Ecto neural progenitor cell (in vitro differentiated cells): ENCODE data around the gene NOX3.
"Not testable (repeated sequence)": the region's sequence is repeated elsewhere in the genome, so short reads cannot be mapped to it uniquely, and the experiment has no call there.

Experiments
- DNase-seq: peaks from one replicate; pipeline ENCODE4 v3.0.0-alpha.2; 2018; ENCODE audit warnings: low spot score

The NOX3 gene

DNA sequence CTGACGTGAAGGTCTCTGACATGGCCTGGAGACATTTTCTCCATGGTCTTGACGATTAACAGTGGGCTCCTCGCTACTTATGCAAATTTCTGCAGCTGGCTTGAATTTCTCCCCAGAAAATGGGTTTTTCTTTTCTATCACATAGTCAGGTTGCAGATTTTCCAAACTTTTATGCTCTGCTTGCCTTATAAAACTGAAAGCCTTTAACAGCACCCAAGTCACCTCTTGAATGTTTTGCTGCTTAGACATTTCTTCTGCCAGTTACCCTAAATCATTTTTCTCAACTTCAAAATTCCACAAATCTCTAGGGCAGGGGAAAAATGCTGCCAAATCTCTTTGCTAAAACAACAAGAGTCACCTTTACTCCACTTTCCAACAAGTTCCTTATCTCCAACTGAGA is 12.9 kb upstream of the NOX3 start:
- not testable (repeated sequence) for DNase-seq

DNA sequence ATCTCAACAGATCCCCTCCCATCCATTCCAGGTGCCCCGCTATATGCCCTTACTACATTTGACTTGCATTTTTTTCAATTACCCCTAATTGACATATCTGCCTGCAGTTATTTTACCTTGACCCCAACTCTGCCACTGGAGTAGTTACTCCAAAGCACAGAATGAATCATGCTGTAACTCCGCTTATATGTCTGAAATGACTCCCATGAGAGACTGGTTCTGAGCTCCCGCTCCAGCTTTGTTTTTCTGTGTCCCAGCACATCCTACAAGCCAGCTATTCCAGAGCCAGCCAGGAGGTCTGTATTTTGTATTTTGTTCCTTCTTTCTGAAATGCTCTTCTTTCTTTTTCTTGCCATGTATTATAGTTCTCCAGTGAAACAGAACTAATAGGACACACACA is 10.9 kb upstream of the NOX3 start:
- DNase-seq, result no peak

DNA sequence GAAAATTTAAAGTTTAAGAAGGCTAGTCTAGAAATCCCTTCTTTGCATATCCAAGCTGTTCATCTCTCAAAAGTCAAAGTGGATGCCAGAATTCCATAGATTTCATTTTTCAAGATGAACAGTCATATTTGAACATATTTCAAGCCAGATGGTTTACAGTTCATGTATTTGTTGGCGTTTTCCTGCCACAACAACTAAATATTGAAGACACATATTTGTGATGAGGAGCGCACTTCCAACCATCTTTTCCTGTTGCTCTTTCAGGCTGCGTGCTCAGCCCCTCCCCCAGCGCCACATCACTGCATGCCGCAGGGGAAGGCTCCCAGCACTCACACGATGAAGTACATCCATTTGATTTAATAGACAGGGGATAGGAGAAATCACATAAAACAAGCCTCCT is 5.9 kb upstream of the NOX3 start:
- no peak for DNase-seq

DNA sequence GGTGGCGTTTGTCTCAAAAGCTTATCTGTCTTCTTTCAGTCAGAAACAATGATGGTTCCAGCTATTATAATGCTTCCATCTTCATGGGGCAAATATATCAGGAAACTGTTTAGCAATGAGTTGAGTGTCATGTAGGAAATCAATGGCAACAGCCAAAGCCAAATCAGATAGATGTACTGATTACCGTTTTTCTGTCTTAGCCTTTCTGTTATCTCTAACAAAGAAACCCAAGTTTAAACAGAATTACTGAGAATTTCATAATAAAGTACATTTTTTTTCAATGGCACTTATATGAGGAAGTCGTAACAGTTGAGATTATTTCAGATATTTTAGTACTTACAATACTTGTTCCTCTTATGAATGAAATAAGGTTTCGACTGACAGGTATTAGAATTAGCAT is 1.2 kb downstream of the NOX3 start:
- DNase-seq, result no peak

DNA sequence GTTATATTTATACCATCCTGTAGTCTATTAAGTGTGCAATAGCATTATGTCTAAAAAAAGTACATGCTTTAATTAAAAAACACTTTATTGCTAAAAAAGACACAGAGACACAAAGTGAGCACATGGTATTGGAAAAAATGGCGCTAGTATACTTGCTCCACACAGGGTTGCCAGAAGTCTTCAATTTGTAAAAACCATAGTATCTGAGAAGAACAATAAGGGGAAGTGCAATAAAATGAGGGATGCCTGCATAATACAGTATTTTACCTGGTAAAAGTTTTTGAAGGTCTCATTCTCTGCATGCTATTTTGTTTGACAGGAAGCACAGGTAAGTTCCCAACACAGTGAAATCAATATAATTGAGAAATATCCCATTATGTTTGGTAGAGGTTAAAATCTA is 1.6 kb downstream of the NOX3 start:
- no peak for DNase-seq

DNA sequence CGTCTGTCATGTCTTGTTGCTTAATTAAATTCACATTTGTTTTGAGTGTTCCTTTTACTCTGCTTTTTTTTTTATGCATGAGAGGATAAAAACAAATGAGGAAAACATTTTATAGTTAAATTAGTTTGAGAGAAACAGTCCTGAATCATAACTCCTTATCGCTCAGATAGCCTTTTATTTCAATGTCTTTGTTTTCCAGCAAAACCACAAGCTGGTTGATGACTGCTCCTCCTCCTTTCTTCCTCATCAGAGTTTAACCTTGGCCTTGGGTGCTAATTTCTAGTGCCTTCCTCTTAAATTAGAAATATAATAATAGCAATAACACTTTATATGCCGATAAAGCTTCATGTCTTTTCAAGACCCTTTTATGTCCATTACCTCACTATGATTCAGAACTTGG is 3.1 kb downstream of the NOX3 start:
- DNase-seq, result no peak

DNA sequence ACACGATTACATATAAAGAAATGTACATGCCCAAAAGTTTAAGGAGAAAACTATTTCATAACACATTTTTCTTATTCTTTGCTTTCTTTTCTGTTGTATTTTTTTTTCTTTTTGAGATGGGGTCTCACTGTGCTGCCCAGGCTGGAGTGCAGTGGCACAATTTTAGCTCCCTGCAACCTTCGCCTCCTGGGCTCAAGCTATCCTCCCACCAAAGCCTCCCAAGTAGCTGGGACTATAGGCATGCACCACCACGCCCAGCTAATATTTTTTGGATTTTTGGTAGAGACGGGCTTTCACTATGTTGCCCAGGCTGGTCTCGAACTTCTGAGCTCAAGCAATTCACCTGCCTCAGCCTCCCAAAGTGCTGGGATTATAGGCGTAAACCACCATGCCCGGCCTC is 4.1 kb downstream of the NOX3 start:
- not testable (repeated sequence) for DNase-seq

DNA sequence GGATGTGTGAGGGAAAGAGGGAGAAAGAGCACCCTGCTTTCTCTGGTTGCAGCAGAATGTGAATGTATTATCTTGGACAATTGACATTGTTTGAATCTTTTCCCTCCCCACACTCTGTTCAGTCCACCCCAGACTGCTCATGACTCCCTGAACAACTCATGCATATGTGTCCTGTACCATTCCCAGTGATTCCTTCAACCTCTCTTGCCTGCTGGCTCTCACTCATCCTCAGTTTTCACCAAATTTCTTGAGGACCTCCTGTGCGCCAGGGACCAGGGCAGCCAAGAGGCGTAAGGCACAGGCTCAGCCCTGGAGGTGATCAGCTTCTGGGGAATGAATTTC is 5.4 kb downstream of the NOX3 start:
- no peak for DNase-seq

DNA sequence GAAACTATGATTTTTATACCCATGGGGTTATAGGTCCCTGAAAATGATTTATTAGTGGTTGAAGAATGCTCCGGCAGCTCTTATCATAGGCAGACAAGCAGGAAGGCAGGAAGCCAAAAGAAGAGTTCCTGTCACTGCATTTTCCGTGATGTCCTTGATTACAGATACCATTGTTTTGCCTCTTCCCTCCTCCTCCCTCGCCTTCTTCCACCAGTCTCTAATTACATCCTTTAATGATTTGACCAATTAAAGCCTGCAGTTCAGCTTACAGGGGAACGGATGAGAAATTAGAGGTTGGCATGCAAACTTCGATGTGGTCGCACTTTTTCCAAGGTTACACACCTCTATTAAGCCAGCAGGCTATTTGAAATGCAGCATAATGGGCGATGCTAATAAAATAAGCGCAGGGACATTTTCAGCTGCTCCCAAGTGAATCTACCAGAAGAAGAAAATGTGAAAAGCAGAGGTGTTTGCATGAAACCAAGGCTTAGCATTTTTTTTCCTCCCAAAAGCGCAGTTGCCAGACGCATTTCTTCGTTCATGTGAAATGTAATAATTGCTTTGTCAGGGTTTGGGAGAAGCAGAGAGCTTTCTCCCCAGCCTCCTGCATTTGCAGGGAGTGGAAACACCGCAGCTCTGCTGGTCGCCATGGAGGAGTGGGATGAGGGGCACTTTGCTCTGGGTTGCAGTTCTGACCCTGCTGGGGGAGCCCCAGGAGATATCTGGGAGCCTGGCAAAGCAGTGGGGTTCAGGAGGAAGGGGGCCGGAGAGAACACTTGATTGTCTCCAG is 6.0 kb downstream of the NOX3 start:
- DNase-seq, result no peak

DNA sequence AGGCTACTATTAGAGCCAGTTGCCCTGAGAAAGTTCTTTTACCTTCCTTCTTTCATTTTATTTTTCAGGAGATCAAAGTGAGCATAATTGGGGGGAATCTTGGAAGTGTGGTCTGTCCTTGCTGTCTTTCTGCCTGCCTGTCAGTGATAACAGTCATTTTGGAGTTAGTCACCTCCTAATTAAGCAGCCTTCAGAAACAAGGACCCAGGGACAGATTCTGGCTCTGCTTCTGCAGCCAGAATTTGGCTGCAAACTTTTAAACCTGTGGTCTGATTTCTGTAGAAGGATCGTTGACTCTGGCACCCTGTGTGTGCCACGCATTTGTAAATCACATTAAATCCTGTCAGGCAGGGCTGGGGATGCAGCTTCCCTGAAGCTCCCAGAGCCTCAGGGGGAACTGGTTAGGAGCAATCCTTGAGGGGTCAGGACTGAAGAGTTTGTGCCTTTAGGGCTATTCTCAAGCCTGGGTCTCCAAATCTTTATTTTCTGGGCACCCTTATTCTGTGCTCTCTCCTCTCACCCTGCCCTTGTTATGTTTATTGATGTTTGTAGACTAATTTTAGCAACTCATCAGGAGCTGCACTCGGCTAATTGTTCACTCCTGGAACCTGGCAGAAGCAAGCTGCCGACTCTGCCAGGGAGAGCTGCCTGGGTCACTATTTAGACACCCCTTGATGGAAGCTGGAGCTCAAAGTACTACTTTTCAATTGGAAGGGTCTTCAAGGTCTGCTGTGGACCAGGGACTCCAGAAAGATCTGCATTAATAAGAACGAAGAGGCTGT is 6.8 kb downstream of the NOX3 start:
- DNase-seq, result no peak

DNA sequence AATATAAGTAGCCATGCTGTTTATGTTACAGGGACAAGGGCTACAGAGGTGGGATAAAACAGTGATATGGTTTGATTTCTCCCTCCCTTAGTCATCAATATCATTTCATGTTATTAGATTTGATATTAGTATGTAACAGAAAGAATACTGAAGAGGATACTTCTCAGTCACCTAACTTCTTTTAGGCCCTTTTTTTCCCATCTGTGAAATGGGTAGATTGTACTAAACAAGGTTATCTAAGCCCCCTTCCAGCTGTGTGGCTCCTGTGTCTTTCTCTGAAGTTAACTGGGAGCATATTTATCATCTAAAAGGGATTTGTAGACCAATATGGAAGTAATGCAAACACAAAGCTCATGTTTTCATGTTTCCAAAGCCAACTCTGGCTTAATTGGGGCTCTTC is 7.7 kb downstream of the NOX3 start:
- DNase-seq, result no peak

DNA sequence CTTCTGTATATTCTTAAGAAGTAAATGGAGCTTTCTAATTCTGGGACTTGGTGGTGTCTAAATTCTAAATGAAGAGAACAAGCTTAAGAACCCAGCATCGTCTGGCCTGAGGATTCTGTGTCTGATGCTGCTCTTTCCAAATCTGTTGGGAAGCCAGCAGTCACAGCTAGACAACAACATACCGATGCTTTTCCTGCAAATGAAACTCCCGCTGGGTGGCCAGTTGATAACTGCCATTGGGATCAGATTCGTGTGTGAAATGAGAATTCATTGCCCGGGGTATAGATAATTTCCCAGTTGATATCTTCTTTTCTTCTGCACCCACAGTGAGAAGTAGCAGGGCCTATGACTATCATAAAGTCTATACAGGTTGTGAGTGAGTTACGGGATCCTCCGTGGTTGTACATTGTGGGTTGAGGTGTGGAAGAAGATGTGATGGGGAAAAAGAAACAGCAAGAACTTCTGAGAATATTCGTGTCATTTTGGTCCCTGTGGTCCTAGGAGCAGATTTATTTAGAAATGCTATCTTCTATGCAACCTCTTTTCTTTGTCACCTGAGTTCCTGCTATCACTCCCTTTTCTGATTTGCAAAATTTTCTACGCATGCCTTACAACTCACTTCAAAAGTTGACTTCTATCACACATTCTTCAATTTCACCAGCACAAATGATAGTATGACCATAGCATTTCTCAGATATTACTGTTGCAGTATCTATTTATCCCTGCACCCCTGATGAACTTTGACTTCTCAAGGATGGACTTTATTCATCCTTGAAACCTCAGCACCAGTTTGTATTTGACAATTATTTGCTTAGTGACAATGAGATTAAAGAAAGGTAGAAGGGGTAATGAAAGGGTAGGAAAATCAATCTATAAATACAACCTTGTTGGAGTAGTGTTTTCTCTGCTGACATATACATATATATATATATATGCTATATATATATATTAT is 10.4 kb downstream of the NOX3 start:
- no peak for DNase-seq

DNA sequence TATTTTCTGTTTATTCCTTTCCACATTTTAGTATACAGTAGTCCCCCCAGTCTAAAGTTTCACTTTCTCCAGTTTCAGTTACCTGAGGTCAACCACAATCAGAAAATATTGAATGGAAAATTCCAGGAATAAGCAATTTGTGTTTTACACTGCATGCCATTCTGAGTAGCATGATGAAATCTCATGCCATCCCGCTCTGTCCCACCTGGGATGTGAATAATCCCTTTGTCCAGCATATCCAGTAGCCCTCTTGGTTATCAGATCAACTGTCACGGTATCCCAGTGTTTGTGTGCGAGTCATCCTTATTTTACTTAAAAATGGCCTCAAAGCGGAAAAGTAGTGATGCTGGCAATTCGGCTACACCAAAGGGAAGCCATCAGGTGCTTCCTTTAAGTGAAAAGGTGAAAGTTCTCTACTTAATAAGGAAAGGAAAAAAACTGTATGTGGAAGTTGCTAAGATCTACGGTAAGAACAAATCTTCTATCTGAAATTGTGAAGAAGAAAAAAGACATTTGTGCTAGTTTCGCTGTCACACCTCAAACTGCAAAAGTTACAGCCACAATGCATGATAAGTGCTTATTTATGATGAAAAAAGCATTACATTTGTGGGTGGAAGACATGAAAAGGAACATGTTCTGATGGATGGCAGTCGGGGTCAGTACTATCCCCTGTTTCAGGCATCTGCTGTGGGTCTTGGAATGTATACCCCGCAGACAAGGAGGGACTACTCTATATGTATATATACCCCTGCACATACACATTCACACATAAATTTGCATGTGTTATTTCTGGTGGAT is 11.3 kb downstream of the NOX3 start:
- DNase-seq, result no peak

DNA sequence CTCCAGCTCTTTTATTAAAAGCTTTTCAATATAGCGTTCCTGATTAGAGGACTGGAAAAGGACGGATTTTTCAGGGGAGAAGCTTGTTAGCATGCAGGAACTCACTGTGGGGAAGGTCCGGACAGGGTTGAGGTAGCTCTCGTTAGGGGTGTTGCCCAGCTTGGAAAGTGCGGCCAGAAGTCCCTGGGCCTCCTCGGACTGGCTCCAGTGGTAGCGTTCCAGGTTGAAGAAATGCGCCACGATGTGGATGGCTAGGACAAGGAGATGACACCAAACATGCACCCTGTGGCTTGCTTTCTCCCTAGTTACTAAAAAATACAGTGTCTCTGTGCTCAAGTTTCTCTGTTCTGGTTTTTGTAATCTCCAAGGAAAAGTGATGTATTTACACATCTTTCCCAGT is 12.5 kb downstream of the NOX3 start:
- no peak for DNase-seq

DNA sequence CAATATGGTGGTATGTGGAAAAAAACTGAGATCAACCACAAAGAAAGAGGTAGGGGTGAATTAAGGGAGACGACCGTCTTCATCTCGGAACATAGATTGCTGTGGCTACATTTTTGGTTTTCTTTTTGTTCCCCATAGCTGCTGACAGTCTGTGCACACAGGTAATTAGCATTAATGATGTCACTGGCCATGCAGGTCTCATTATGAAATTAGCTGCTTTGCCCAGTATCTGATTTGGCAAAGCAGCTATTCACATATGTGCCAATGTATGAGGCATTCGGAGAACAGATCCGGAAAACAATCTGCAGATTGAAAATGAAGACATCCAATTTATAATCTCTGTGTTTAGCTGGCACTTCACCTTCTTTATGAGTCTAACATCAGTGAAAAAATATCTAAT is 13.1 kb downstream of the NOX3 start:
- no peak for DNase-seq

DNA sequence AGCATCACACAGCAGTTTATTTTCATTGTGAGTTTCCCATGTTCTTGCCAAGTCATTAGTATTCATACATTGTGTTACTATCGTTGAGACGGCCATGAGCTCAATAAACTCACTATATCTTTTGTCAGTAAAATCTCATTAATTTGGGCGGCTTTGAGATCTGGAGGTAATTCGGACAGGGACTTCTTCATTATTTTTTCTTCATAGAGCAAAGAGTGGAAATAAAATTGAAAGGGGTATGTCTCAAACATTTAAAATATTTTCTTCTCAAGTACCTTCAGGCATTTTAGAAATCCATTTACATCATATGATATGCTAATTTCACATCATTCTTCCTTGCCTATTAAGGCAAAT is 14.6 kb downstream of the NOX3 start:
- DNase-seq, result no peak

DNA sequence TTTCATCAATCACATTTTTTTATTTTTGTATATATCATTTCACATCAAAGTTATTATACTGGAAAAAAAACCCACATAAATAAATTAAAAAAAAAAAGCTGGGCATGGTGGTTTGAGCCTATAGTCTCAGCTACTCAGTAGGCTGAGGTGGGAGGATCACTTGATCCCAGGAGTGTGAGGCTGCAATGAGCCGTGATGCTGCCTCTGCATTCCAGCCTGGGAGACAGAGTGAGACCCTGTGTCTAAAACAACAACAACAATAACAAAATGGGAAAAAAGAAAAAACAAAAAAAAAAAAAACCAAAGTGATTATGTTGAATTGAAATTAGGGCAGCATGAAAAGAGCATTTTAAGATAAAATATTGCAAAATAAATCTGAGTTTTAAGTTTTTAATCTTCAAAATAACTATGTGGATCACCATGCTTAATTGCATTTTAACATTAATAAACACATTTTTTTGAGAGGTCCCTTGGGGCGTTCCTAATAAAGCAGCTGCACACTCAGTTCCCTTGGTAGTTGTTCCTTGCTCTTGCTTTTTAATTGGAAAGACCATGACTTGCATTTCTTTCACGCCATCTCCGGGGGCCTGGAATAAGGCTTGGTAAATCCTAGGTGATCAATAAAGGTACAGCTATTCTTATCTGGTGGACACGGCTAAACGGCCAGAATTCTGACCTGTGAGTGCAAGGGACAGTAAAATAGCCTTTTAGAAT is 15.1 kb downstream of the NOX3 start:
- no peak for DNase-seq

DNA sequence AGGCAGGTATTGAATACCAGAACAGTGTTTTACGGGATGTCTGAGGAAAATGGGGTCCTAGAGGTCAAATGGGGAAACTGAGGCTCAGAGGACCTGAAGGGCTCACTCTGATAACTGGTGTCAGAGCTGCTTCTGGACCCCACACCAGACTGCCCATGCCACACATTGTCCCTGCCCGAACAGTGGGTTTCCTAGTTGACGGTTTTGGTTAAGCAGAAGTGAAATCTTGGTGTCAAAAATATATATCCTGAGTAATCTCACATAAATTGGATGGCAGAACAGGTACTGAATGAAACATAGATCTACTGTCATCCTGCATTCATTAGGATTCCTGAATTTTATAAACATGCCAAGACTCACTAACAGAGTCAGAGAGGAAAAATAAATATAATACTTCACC is 16.3 kb downstream of the NOX3 start:
- no peak for DNase-seq

DNA sequence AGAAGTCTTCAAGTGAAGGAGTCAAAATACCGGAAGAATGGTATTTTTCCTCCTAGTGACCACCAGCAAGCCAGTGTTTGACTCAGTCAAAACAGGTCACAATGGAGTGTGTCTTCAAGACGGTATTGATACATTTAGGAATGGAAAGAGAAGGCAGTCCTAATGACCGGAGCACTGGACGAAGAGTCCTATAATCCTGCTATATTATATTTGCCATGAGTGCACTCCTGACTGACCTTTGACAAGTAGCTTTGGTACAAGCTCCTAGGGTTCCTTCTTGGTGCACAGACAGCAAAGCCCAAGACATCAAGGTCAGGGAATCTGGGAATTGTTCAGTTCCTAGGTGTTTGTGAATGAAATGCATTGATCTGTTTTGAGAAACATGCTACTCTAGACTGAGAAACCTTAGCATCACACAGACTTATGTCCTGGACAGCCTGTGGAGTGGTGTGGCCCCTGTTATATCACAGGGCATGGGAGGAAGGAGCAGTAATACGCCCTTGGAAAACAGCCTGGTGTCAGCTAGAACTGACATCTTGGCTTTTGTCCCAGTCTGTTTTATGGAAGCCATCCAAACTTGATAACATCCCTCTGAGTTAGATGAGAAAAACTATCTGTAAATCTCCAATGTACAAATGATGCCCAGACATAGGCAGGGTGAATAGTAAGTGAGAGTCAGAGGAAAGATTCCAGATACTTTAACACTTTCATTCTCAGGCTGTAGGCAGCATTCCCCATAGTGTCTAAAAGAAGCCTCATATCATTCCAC is 18.5 kb downstream of the NOX3 start:
- DNase-seq, result no peak

DNA sequence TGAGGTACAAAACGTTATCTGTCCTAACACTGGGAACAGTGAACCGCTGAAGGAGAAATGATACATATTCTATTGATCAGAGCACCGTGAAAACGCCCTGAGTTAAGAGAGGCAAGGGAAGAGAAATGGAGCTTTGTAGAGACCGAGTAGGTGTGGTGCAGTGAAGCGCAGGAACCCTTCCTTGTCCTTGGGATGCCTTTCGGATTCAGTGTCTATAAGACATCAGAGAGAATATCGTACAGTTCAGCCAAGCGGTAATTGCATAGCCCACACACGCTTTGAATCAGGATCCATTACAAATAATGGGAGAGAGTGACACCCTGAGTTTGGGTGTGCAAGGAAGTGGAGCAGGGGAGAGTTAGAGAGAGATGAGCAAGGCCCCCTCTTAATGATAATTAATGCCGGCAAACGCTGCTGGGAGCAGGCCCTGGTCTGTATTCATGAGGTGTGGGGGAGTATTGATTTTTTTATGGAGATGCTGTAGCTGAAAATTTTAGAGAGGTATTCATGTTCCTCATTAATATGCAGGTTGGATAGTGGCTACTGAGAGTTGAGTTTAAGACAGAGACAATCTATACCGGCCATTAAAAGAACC is 20.7 kb downstream of the NOX3 start:
- no peak for DNase-seq
